MV-4-11 (cell line): ENCODE measurements around the gene CTSE.
A peak's percentile ranks its signal among the peaks of the same experiment; 100 is the strongest.

Source experiments
- DNase-seq: peaks from one replicate; lab custom pipeline; 2025; lab: John Stamatoyannopoulos, UW

Gene CTSE

GRCh38 chr1:205971082-205971481 lies 52.6 kb downstream of the CTSE start:
- no peak for DNase-seq

- DNase-seq = no peak
Measured at GRCh38 chr1:205970486-205970885, 53.2 kb downstream of the CTSE start.

- DNase-seq = no peak
Measured at GRCh38 chr1:205969229-205969628, 54.5 kb downstream of the CTSE start.

GRCh38 chr1:205967554-205968335 lies 56.0 kb downstream of the CTSE start:
- no peak for DNase-seq

GRCh38 chr1:205965036-205965884 lies 58.4 kb downstream of the CTSE start:
- DNase-seq = no peak

GRCh38 chr1:205963352-205964155 lies 60.1 kb downstream of the CTSE start:
- DNase-seq = peak; percentile 82

- DNase-seq = no peak
Measured at GRCh38 chr1:205962821-205963221, 60.9 kb downstream of the CTSE start.

GRCh38 chr1:205961991-205962820 lies 61.5 kb downstream of the CTSE start:
- no peak for DNase-seq

GRCh38 chr1:205961405-205961804 lies 62.3 kb downstream of the CTSE start:
- peak; percentile 1 for DNase-seq

GRCh38 chr1:205959789-205960188 lies 63.9 kb downstream of the CTSE start:
- no peak for DNase-seq
